C1 segment of cervical spinal cord (tissue), 14 donors: ENCODE results near the gene PON3.

Experiments used
- DNase-seq, 14 donors: peaks; one replicate each; lab custom pipeline; 2025; lab: John Stamatoyannopoulos, UW

PON3 gene

DNA sequence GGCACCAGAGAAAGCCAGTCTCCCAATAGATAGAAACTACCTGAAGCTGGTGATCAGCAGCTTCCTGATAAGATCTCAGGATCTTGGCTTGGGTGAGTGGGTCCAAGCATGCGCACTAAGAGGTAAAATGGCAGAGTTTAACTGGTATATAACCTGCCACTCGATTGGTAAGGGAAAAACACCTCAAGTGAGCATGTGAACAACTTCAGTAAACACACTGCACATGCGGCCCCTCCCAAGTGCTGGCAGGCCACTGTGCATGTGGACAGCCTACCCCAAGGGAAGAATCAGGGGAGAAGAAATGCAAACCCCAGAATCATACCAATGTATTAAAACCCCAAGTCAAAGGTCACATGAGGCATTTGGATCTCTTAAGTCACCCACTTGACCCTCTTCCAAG lies 54.1 kb downstream of the PON3 start:
- no peak for DNase-seq

DNA sequence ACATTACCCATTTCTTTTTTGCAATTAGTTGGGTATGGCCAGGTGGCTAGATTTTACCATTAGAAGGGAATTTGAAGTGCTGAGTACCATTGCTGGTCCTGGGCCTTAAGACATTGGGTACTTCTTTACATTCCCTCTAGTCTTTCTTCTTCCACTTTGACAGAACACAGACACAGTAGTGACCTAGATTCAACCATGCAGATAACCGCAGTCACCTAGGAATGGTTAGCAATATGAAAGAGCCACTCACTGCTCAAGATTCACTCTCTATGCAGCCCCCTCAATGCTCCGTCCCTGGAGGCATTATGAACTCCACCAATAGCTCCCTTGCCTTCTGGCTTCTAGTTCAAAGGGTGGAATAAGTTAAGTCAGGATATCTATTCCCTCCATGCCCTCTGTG lies 55.7 kb downstream of the PON3 start:
- no peak for DNase-seq

DNA sequence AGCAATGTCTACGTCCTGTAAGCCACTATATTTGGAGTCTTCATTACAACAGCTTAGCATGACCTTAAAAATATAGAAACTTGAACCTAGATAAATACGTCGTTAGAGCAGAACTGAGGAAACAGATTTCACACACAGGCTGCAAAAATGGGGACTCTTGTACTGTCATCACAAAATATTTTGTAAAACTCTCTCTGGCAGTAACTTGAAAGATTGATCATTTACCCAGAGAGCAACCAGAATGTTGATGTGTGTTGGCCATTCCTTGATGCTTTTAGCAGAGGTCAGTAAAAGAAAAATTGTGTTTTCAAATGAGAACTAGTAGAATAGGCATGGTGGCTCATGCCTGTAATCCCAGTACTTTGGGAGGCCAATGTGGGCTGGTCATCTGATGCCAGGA lies 57.3 kb downstream of the PON3 start:
- no peak for DNase-seq

DNA sequence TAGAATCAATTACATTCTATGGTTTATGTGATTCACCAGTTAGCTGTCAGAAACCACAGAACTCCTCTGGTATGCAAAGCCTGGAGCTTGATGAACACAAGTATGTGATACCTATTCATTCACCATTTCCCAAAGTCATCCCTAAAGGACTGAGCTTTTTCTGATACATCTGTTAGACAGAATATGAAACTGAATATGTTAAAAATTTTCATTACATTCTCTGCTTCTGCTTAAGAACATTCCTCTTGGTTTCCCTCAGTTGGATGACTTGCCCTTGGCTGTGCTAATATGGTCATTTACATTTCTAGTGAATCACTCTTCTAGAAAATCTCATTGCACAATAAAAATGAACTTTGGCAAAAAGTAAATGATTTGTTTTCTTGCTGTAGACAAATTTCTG lies 61.1 kb downstream of the PON3 start:
- DNase-seq = no peak

DNA sequence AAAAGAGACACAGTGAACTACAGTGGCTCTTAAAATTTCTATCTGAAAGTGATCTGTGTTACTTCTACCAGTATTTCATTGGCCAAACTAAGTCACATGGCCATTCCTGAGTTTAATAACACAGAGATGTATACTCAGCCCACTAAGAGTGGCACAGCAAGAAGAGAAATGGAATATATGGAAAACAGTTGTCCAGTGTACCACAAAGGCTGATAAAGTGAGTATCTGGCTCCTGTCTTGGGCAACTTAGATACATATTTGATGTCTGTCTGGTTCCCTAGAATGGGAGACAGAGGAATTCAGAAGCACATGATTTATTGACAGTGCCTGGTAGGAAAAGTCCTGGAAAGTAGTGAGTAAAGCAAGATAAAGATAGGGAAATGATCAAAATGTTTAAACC lies 61.7 kb downstream of the PON3 start:
- DNase-seq = no peak

DNA sequence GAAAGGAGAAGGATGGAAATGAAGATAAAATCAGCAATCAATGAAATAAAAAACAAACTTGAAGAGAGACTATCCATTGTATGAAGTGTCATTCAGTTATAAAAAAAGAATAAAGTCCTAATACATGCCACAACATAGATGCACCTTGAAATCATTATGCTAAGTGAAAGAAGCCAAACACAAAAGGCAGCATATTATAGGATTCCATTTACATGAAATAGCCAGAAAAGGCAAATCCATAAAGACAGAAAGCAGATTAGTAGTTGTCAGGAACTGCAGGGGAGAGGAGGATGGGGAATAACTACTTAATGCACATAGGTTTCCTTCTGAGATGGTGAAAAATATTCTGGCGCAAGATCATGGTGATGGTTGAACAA lies 65.2 kb downstream of the PON3 start:
- no peak for DNase-seq

DNA sequence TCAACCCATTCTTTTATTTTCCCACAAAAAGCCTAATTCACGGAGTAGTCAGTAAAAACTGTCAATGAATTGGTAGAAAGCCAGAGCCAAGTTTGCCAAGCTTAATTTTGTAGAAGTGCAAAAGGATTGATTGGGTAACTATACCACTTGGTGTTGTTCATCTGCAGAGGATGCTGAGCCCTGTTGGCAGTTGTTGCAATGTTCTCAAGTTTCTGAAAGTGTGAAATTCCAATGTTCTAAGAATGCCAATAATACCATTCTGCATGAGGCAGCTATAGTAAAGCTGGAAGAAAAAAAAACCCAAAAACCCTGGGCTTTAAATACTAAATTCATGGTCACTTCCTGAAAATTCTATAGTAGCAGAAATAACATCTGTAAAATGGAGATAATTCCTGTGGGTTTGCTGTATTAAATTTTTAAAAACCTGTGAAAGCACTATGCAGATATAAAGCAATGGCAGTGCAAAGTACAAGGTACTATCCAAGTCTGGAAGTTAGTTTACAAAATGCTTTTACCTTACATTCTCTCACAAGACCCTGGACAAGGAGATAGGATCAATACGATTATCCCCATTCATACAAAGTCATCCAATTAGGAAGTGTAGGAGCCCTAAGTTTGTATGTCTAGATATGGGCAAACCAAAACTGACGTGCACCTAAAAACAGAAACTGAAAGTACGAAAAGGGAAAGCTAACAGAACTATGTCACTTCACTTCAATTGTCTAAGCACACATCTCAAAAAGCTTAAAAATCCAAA lies 65.8 kb downstream of the PON3 start:
- no peak for DNase-seq

DNA sequence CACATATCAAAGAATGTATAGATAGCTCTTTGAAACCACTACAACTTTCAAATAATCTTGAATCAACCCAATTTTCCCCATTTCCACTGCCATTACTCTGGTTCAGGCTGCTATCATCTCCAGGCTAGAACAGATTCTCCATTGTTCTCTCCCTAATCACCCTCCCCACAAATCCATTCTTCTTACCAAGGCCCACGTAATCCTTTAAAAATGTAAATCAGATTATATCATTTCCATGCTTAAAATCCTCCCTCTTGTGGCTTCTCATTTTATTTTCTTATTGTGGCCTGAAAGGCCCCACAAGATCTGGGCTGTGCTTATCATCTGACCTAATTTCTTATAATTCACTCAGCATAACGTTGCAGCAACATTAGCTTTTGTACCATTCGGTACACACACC lies 68.8 kb downstream of the PON3 start:
- no peak for DNase-seq

DNA sequence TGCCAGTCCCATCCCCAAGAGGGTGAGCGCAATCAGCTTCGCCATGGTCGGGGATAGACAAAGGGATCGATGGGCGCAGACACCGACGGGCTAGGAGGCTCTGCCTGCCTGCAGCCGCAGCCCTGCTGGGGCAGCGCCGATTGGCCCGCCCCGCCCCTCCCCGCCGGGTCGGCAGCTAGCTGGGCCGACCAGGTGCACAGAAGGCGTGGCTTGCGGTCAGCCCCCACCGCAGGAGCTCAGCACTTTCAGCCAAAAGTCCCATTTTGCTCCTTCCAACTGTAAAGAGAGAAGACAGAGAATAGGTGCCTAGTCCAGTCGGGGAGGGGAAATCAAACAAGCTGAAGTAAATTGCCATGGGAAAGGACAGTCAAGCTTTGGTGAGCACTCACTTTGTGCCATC lies 71.7 kb downstream of the PON3 start, which contains the start of gene PON1:
PON1 (minus strand) TSS at position 102 of the 400 bp plus-strand sequence; CDS start at position 45, 57 bp downstream.
- no peak for DNase-seq

DNA sequence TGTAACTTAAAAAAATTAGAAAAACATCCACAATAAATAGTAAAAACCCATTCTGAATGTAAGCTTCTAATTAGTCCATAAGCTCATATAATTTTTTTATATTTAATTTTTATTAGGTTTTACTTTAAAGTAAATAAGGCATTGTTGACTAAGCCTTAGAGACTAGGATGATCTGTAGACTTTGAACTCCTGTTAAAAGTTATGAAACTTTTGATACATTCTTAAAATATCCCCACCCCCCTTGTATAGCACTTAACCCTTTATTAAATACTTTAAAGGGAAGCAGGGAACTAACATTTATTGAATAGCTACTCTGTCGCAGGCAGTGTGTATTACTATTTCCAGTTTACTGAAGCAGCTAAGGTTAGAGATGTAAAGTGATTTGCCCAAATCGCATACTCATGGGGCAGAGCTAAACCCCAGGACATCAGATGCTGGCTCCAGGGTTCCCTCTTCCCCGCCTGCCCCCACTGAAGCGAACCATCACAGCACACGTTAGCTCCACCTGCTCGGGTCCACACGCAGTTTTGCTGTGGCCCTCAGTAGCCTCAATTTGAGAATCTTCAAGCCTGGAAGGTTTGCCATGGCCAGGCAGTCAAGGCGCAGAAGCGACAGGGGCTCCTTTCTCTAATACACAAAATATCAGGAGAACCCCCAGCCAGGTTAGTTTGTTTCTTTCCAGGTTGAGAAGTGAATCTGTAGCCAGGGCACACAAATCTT lies 72.6 kb downstream of the PON3 start:
- DNase-seq = no peak

DNA sequence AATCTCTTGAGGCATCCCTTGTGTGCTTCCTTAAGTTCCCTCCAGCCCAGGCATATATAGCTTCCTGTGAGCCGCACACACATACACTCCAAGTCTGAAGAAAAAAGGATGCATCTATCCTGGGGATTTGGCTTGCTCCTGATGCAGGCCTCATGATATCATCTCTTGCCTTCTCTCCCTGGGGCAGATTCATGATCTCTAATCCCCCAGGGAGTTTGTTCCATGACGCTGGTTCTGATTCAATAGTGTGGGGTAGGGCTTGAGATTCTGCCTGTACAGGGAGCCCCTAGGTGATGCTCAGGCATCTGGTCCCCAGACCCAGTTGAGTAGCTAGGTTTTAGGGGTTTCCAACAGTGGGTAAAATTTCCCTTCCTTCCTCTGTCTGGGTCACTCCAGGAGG lies 73.3 kb downstream of the PON3 start:
- DNase-seq = no peak

DNA sequence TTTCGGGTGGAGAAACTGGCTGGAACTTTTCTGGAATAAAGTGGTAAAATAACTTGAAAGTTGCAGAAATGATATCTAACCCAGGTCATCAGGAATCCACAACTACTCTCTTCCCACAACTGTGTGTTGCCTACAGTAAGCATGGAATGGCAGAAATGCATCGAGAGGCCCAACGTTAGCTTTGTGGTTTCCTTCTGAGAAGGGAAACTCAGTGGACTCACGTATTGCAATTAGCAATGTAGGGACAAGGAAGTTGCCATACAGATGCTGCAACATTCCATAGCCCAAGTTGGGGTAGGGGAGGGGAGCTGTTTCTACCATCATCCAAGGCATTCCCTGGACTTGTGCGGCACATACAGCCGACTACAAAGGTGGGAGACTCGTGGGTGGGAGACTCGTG lies 73.8 kb downstream of the PON3 start:
- DNase-seq = no peak

DNA sequence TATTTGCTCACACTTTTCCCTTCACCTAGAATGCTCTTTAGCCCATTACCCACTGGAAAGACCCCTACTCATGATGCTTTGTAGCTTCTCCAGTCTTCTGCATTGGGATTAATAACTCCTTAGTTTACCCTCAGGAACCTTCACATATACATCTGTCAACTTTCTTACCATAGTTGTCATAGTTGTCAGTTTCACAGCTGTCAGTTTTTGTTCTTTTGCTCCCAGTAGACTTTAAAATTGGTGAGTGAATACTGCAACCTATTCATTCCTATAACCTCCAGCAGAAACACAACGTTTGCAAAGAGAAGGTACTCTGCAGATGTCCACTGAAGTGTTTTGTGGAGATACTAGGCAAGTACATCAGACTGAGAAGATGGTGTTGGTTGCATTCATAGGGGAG lies 74.5 kb downstream of the PON3 start:
- DNase-seq = no peak

DNA sequence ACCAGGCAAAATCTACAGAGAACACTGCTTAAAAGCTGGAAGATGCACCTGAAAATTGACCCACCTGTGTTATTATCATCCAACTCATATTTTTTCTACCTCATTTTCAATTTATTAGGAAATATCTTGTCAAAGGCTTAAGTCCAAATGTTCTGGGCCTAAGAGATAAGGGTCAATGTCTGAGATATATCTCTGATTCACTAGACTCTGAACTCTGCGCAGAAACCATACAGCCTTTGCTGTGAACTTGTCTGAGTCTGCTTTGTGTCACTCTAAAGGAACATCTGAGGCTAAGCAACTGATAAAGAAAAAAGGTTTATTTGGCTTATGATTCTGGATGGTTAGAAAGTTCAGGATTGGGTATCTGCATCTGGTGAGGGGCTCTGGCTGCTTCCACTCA lies 75.5 kb downstream of the PON3 start:
- DNase-seq = no peak

DNA sequence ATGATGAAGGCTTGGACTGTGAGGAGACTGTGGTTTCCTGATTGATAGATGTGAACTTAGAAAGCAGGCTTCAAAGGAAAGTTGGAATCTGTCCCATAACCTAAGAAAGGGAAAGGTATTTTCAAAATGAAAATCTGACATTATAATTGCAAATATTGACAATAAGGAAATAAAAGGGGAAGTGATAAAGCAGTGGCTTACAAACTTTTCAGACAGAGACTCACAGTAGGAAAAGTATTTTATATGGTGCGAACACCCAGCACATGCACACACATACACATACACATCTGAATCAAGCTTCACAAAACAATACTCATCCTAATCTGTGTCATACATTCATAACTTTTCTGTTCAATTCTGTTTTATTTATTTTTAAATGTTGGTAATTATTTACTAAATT lies 76.6 kb downstream of the PON3 start:
- DNase-seq = no peak

DNA sequence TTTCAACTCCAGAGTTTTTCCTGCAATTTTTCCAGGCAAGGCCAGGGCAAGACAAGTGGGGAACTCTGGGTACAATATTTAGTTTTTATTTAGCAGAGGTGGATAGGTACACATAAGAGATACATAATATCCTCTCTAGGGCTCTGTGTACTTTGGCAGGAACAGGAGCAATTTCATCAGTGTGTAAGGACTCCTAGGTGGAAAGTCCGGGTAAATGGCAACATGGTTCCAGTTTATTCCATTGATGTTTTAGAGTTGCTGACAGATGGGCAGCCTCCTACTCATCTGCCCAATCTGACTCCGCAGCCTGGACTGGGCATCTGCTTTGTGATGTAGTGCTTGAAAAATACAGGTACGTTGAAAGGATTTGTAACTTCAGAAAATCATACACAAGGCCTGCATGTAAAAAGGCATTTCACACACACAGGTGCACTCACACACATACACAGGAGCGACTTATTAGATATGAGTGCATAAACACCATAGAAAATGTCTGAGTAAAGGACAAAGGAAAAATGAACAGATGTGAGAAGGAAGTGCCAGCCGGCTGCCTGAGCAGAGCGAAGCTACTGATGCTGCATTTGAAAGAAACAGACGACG lies 77.6 kb downstream of the PON3 start:
- DNase-seq = no peak

DNA sequence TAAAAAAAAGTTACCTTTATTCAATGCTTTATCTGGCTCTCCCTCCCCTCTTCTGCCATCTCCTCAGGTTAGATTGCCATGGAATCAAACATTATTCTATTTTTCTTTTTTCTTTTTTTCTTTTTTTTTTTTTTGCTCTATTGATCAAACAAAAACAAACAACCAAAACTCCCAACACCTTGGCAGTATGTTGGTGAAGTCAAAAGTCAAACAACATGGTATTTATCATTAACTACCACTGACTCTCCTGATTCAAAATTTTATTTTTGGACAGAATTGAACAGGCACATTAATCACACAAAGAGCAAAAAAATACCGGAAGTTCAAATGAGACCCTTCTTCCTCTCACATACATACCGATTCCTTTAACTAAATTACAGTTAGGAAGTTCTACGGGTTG lies 78.2 kb downstream of the PON3 start:
- DNase-seq = no peak

DNA sequence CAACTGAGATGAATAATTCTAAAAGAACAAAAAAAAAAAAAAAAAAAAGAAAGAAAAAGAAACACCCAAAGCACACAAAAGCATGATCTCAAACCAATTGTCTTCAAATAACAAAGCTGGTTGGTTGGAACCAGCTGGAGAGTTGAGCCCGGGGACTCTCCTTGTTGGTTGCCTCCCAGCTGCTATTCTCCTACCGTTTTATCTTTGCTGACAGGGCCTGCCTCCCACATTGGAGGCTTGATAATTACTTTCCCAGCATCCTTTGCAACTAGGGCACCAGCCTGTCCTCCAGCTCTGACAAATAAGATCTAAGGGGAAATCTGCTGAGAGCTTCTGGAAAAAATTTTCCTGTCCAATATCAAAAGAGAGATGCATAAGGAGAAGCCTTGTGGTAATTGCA lies 78.6 kb downstream of the PON3 start:
- no peak for DNase-seq

DNA sequence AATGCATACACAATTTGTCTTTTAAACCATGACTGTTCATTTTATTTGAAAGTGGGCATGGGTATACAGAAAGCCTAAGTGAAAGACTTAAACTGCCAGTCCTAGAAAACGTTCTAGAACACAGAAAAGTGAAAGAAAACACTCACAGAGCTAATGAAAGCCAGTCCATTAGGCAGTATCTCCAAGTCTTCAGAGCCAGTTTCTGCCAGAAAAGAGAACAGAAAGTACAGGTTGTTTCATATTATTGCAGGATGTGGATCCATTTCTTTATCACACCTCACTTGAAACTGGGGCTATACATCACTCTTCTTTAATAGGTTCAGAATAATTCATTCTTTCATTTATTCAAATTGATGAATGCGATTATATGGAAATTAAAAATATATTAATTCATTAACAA lies 79.6 kb downstream of the PON3 start:
- DNase-seq = no peak

DNA sequence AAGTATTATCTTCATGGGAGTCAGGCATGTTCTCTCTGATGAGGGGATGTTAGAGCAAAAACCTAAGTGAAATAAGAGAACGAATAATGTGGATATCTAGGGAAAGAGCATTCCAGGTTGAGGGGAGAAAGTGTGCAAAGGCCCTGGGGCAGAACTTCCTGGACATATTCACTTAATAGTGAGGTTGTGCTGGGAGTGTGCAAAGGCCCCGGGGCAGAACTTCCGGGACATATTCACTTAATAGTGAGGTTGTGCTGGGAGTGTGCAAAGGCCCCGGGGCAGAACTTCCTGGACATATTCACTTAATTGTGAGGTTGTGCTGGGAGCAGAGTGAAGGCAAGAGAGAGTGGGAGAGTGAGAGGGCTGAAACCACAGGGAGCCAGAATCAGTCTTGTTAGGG lies 83.6 kb downstream of the PON3 start:
- no peak for DNase-seq

DNA sequence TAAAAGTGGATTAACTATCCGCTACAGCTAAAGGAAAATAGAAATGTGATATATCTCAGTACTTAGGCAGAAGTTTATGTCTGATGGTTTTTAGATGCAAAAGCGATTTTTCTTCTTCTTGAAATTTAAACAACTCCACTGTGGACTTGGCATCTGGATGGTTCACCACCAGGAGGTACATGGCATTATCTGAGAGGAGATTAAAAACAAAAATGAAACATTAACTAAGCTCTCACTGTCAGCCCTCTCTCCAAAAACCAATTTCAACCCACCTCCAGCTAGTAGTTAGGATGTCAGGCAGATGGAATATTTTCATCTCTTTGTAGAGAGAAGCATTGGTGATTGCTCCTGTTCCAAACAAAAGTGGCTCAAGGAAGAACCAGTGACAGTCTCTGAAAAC lies 84.8 kb downstream of the PON3 start:
- DNase-seq = no peak

DNA sequence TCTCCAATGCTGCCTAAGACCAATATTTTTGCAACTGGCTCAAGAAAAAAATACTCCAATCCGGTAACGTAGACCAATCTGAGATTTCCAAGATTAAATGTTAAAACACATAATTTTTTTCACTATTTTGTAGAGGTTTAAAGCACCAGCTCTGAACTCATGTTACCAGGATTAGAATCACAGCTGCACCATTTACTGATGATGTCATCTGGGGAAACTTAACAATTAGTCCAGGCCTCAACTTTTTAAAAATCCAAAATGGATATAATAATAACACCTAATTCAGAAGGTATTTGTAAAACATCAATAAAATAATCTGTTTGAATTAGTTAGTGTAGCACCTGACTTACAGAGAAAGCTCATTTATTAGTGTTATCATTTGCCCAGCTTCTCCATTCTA lies 86.2 kb downstream of the PON3 start:
- no peak for DNase-seq
